Adrenal gland (tissue), 5 donors: Measurements from ENCODE around the gene ARTN.

Source experiments
- CTCF ChIP-seq, 6 experiments: fragments of 450-650 bp in 4 of 6; fragments of 200-600 bp in 2 of 6; sonication (generic) in 1 of 6; IDR thresholded peaks; 1 replicate in 5 of 6; 2 replicates in 1 of 6; pipeline versions ENCODE4 v1.5.1 to v1.8.0; 2016 to 2021; ENCODE audit warnings: antibody characterized with exemption in 6 of 6, mild to moderate bottlenecking in 2 of 6, moderate library complexity in 1 of 6
- POLR2A ChIP-seq, 2 donors: fragments of 450-650 bp; IDR thresholded peaks; one replicate each; pipeline ENCODE4 v1.6.1; 2017; ENCODE audit warnings: antibody characterized with exemption in 2 of 2, mild to moderate bottlenecking in 2 of 2, moderate library complexity in 1 of 2
- donor health status: DM: no; HTN: no; CAD: no.

DNA sequence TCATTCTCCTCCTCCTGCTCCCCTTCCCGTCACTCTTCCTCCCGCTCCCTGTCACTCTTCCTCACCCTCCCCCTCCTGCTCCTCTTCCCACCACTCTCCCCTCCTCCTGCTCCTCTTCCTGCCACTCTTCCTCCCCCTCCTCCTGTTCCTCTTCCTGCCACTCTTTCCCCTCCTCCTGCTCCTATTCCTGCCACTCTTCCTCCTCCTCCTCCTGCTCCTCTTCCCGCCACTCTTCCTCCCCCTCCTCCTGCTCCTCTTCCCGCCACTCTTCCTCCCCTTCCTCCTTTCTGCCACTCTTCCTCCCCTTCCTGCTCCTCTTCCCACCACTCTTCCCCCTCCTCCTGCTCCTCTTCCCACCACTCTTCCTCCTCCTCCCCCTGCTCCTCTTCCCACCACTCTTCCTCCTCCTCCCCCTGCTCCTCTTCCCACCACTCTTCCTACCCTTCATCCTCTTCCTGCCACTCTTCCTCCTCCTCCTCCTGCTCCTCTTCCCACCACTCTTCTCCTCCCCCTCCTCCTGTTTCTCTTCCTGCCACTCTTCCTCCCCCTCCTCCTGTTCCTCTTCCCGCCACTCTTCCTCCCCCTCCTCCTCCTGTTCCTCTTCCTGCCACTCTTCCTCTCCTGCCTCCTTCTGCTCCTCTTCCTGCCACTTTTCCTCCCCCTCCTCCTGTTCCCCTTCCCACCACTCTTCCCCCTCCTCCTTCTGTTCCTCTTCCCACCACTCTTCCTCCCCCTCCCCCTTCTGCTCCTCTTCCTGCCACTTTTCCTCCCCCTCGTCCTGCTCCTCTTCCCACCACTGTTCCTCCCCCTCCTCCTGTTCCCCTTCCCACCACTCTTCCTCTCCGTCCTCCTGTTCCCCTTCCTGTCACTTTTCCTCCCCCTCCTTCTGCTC lies 28.7 kb upstream of the ARTN start:
- no peak for TF ChIP-seq CTCF (IDR thresholded peaks at IDR 0.05)
- no peak for TF ChIP-seq POLR2A (IDR thresholded peaks at IDR 0.05)
